ENCODE data around the gene VANGL2. TPM values are rescaled to one million over a fixed set of nuclear protein-coding genes. Genes with fewer than 3 reads are reported as not detected.

Gene VANGL2
- total and polyA plus RNA-seq, 2 of the 8 experiments (the other 6 are each of a cell fraction or from before 2014, with no cell fraction given) = 62.5 to 118 TPM

GRCh38 chr1:160405331-160405877 is 5.0 kb downstream of the VANGL2 start (continued):
- no peak for TF ChIP-seq GABPA (IDR thresholded peaks at IDR 0.05; ENCODE audit: borderline replicate concordance, insufficient read depth, low read length)
- TF ChIP-seq KDM1A (IDR thresholded peaks at IDR 0.05; ENCODE audit: borderline replicate concordance, low read length) = no peak
- no peak for TF ChIP-seq TCF12 (IDR thresholded peaks at IDR 0.05; ENCODE audit: low read depth, low read length)
- no peak for TF ChIP-seq SP4 (IDR thresholded peaks at IDR 0.05; ENCODE audit: low read length)
- no peak for TF ChIP-seq ATF3 (IDR thresholded peaks at IDR 0.05; ENCODE audit: insufficient read depth, low read depth, low read length)
- no peak for TF ChIP-seq EZH2 (IDR thresholded peaks at IDR 0.05; ENCODE audit: low read depth, low read length, severe bottlenecking)
